Ecto neural progenitor cell (in vitro differentiated cells): ENCODE results near the gene POLR1B.
"Not testable (repeated sequence)": the region's sequence is repeated elsewhere in the genome, so short reads cannot be mapped to it uniquely, and the experiment has no call there.

Experiments used
- DNase-seq: peaks from one replicate; pipeline ENCODE4 v3.0.0-alpha.2; 2018; ENCODE audit warnings: low spot score

The POLR1B gene

GRCh38 chr2:112601754-112602153 lies 59.5 kb downstream of the POLR1B start:
- no peak for DNase-seq

GRCh38 chr2:112602917-112603316 lies 60.7 kb downstream of the POLR1B start:
- DNase-seq, result no peak

GRCh38 chr2:112603731-112604130 lies 61.5 kb downstream of the POLR1B start:
- DNase-seq, result no peak

- no peak for DNase-seq
These were observed 62.7 kb downstream of the POLR1B start for GRCh38 chr2:112604952-112605351.

- DNase-seq, result no peak
These were observed 63.7 kb downstream of the POLR1B start for GRCh38 chr2:112605926-112606325.

GRCh38 chr2:112606547-112606946 lies 64.3 kb downstream of the POLR1B start:
- no peak for DNase-seq

GRCh38 chr2:112607680-112608438 lies 65.6 kb downstream of the POLR1B start:
- no peak for DNase-seq

- DNase-seq, result not testable (repeated sequence)
These were observed 67.1 kb downstream of the POLR1B start for GRCh38 chr2:112609320-112609719.

- DNase-seq, result not testable (repeated sequence)
These were observed 70.0 kb downstream of the POLR1B start for GRCh38 chr2:112612283-112612682.

- peak; percentile 62 for DNase-seq
These were observed 72.1 kb downstream of the POLR1B start for GRCh38 chr2:112614201-112614840.

GRCh38 chr2:112615051-112615450 lies 72.8 kb downstream of the POLR1B start:
- no peak for DNase-seq

GRCh38 chr2:112615798-112616197 lies 73.5 kb downstream of the POLR1B start:
- not testable (repeated sequence) for DNase-seq

- DNase-seq, result no peak
These were observed 76.1 kb downstream of the POLR1B start for GRCh38 chr2:112618383-112618782.

- DNase-seq, result no peak
These were observed 79.7 kb downstream of the POLR1B start for GRCh38 chr2:112621790-112622527.

GRCh38 chr2:112622528-112622849 lies 80.2 kb downstream of the POLR1B start:
- DNase-seq, result no peak

- DNase-seq, result no peak
These were observed 81.9 kb downstream of the POLR1B start for GRCh38 chr2:112623913-112624777.

GRCh38 chr2:112625474-112626114 lies 83.3 kb downstream of the POLR1B start:
- no peak for DNase-seq

- DNase-seq, result no peak
These were observed 84.4 kb downstream of the POLR1B start for GRCh38 chr2:112626604-112627059.
